ENCODE results near the gene DMKN.
A peak's percentile ranks its signal among the peaks of the same experiment; 100 is the strongest.

DMKN gene

DNA sequence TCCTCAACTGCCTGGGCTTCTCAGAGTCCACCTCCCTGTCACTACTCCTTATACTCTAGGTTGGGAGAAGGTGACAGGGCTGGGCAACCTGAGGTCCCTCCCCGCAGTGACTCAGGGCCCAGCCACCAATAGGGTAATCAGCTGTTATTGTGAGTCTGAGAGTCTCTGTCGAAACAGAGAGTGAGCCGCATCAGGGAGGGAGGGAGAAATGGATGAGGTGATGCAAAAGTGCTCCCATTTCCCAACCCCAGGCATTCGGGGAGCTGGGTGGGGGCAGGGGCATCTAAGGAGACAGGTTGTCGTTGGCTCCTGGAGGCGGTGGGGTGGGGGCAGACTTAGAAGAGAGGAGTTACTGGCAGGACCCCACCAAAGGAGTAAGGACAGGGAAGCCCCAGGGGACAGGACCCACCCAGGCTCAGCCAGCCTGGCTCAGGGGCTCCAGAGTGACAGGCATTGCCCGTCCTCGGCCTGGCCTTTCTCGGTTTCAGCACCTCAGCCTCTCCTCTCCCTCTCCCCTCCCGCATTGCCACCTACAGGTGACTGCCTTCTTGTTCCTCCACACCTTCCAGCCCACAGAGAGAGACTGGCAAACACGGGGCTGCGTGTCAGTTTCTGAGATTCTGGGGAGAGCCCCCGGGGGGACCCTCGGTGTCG, at the start of gene DMKN:
TSS of gene DMKN (minus strand) at position 22 of the 654 bp plus-strand sequence. CDS start 174 bp downstream, outside the sequence.
- no peak for DNase-seq

GRCh38 chr19:35562776-35563175, 49.3 kb upstream of the DMKN start:
- no peak for DNase-seq

GRCh38 chr19:35562336-35562735, 48.9 kb upstream of the DMKN start:
- no peak for DNase-seq

GRCh38 chr19:35561436-35561835, 48.0 kb upstream of the DMKN start:
- no peak for DNase-seq

DNA sequence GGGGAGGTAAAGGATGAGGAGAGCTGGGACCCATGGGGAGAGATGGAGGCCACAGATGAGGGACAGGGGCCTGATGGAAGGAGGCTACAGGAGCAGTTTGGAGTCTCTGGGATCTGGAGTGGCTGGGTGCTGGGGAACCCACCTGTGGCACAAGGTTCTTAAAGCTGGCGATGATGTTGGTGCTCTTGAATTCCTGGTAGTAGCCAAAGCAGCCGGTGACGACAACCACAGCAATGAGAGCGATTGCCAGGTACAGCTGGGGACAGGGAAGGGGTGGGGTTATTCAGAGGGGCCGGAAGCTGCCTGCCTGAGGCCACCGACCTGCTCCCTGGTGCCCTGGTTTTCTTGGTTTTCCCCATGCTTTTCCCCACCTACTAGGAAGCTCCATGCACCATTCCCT, 47.2 kb upstream of the DMKN start:
- no peak for DNase-seq

DNA sequence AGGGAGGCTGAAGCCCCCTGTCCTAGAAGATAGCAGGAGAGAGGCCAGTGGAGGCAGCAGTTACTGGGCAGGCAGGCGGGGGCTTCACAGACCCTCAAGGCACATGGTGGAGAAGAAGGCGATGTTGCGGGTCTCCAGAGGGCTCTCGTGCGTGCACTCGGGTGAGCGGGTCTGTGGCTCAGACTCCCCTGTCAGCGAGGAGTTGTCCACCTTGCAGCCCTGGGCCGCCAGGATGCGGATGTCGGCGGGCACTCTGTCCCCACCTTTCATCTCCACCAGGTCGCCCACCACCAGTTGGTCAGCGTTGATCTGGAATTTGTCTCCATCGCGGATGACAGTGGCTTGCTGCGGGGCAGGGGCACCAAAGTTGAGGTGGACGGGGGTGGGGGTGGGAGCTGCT, 46.8 kb upstream of the DMKN start:
- DNase-seq: no peak

DNA sequence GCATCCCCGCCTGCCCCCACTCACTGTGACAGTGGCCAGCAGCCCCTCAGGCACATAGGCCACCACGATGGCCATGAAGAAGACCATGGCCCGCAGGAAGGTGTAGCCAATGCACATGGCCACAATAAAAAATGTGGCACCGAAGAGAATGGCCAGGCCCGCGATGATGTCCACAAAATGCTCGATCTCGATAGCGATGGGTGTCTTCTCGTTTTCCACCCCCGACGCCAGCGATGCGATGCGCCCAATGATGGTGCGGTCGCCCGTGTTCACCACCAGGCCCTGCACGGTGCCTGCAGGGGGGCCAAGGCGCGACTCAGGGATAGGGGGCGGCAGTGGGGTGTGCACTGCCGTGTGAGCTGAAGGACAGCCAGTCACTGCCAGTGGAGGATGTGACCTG, 46.3 kb upstream of the DMKN start:
- no peak for DNase-seq

DNA sequence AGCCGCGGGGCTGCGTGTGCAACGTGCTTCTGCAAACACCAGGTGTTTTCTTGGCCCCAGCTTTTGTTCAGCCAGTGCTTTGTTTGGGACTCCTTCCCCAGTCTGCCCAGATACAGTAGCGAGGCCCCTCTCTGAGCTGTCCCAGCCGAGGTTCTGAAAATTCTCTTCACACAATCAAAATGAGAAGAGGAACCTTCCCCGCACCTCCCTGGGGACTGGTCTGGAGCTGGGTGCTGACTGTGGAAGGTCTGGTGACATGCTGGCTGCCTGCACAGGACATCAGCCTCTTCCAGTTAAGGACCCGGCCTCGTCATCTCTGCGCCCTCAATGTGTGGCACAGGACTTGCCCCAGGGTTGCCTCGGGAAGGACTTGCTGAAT, 45.8 kb upstream of the DMKN start:
- DNase-seq: no peak

DNA sequence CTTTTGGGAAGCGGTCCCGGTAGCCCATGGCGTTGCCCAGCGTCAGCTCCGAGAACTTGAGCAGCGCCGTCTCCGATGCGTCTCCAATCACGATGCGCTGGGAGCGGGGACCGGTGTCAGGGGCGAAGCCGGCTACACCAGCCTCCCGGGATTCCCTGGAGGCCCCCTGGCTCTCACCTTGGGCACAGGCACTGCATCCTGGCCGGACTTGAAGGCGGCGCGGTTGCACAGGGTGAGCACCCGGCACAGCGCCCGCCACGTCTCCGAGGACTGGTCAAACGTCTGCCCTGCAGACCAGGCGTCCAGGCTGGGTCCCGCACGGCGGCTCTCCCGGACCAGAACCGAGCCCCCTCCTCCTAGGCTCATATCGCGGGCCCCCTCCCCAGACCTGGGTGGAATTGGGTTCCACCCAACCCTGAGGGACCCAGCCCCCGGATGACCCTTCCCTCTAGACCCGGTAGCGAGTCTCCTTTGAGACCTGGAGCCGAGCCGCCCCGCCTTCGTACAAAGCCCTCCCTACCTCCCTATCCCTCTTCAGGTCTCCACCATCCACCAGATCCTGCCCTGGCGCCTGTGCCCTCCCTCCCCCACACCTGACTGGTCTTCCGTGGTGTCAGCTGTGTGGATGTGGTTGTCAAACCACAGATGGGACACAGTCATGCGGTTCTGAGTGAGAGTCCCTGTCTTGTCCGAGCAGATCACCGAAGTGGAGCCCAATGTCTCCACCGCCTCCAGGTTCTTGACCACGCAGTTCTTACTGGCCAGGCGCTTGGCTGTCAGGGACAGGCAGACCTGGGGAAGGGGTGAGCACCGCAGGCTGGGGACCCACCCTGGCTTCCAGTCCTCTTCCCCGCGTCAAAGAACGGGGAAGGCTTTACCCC, 45.2 kb upstream of the DMKN start:
- no peak for DNase-seq

- peak; percentile 4 to 13 for DNase-seq
Measured at GRCh38 chr19:35557539-35558399, 44.3 kb upstream of the DMKN start.

DNA sequence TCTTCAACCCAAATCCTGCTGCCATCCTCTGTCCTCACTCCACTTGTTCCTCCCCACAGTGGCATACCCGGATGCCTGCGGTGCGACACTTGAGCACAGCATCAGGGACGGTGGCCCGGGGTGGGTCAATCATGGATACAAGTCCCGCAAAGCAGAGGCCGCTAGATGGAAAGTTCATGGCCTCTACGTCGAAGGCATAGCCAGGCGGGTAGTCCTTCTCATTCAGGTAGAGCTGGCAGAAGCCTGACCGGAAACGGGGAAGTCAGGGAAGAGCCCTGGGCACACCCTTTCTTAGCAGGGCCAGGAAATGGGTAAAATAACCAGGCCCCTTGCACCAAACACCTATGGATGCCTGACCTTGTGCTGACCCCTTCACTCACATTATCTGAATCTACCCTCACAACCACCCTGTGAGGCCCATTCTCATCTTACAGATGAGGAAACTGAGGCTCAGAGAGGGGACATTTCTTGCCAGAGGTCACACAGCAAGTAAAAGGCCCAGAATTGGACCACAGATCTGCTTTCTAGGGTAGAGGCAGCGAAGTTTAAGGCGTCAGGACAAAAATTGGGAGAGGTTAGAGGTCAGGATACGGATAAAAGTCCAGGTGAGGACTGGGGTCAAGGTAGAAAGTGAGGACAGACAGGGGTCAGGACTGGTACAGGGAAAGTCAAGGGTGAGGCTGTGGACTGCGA, 43.5 kb upstream of the DMKN start:
- DNase-seq: no peak

DNA sequence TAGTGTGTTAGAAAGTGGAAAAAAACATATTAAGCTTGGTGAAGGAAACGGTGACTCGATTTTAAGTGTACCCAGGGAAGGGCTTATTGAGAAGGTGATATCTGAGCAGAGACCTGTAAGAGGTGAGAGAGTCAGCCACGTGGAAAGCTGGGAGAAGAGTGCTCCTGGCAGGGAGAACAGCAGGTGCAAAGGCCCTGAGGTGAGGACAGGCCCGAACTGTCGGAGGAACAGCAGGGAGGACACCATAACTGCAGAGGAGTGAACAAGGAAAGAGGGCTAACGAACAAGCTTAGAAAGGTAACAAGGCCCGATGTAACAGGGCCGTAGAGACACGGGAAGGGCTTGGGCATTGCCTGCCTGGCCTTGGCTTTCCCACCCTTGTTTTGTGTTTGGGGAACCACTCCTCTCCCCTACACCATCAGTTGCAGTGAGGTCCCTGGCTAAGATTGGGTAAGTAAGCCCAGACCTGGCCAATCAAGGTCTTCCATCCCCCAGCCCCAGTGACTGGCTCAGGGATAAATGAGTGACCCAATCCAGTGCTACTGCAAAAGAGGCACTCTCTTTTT, 42.7 kb upstream of the DMKN start:
- no peak for DNase-seq

DNA sequence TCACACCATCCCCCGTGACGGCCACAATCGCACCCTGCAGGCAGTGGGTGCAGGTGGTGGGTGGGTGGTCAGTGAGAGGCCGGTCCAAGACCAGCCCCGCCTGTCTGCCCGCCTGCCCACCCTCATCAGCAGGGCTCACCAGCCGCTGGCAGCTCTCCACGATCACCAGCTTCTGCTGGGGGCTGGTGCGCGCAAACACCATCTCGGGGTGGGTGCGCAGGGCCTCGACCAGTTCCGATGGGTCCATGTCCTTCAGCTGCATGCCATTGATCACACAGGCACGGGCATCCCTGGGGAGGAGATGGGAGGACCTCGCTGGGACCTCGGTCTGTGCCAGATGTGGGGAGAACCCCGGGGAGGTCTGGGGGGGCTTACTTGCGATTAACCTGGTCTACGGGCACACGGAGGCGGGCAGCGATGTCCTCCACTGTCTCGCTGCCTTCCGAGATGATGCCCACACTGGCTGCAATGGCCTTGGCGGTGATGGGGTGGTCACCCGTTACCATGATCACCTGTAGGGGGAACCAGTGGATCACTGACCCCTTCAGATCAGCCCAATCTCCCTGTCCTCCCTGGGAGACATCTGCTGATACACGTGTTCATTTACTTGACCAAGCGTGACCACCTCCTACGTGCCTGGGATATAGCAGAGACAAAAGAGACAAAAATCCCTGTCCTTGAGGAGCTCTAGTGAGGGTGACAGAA, 42.0 kb upstream of the DMKN start:
- DNase-seq: peak in 1 of 2 experiments; percentile 10

DNA sequence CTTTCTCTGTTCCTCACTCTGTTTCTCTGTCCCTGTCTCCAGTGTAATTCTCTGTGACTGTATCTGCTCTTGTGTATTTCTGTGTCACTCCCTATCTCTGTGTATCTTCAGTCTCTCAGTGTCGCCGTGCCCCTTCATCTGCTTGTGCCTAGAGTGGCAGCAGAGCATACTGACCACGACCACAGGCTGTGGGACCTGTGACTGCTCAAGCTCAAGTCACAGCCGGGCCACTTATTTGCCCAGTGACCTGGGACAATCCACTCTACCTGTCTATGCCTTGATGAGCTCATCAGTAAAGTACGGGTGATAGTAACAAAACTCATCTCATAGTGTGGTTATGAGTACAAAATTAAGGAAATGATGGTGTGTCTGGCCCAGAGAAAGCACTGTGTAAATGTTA, 40.6 kb upstream of the DMKN start:
- no peak for DNase-seq

DNA sequence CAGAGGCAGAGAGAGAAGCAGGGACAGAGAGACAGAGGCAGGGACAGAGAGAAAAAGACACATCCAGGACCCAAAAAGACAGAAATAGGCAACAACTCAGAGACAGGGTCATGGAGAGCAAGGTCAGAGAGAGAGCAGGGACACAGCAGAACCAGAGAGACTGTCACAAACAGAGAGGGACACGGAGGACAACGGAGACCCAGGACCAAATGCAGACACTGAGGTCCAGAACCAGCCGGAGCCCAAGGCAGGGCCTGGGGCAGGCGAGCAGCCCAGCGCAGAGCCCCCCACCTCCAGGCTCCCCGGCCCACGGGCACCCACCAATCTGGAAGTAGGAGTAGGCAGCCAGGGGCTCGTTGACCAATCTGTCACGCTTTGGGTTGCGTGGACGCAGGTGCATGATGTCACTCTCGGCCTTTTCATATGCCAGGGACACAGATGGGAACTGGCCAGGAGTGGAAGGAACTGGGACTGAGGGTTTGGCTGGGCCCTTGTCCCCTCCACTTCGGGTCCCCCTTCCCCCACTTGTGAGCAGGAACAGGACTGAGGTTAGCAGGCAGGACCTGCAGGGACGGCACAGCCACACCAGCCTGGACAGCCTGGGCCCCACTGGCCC, 40.0 kb upstream of the DMKN start:
- no peak for DNase-seq

GRCh38 chr19:35552534-35553384, 39.3 kb upstream of the DMKN start:
- no peak for DNase-seq

DNA sequence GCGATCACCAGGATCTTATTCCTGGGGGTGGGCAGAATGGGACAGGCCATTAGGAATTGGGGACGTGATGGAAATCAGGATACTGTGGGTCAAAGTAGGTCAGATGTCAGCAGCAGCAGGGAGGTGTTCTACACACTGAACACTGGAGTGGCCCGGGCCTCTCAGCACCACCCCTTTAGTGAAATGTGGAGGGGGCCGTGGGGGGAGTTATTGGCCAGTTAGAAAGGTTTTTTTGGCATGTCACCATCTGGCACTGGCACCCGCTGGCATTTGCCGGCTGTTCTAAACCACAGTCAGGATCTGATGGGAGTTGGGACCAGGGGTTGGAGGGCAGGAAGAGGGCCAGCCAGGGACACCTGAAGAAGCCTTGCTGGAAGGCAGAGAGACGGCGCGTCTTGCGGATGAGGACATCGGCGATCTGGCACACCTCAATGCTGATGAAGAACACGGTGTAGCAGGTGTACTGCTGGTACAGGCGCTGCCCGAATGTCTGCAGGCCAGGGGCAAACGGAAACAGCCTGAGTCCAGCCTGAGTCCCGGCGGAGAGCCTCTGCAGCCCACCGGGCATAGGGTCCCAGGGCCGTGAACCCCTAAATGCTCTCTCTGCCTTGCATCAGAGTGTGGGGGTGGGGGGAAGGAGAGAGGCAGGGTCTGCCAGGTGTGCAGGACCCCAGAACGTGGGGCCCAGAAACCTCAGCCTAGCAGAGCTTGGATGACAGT, 37.8 kb upstream of the DMKN start:
- no peak for DNase-seq

DNA sequence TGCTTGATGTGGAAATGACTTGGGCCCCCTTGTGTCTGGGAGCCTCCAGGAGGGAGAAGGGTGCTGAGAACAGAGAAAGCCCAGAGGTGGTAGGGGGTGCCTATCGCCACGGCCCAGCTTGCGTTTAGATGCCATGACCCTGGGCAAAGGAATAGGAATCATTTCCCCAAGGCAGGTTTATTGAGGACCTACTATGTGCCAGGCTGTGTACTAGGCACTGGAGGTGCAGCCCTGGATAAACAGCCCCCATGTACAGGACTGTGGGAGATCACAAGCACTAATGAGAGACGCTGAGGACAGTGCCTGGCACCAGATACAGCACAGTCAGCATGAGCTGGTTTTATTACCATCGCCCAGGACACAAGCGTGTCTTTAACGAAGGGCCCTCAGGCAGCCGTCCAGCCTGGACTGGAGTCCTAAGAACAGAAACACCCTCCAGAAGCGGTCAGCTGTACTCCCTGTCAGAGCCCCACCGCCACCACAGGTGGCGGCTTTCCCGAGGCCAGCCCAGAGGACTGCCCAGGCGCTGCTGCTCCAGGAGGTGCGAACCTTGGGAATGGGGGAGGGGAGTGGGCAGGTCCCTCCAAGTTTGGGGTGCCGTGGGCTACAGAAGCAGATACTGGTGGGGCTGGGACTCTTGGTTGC, 36.6 kb upstream of the DMKN start:
- no peak for DNase-seq

GRCh38 chr19:35549174-35549788, 35.8 kb upstream of the DMKN start:
- peak; percentile 57 to 79 for DNase-seq

Data from NCI-H2081 (cell line).